ENCODE results near the gene TMC1. TPM values are rescaled to one million over a fixed set of nuclear protein-coding genes. Genes with fewer than 3 reads are reported as not detected.

Gene TMC1
- total and polyA plus RNA-seq, 2 of the 13 experiments (the other 11 are each of a cell fraction or from before 2014, with no cell fraction given): 0.02 to 0.03 TPM

- TF ChIP-seq ZFX (CRISPR knock-in tag; IDR thresholded peaks at IDR 0.05; ENCODE audit: low read depth) (peak; percentile 52; the same call in 1 of the 2 replicates), DR1 (CRISPR knock-in tag; IDR thresholded peaks at IDR 0.05) (no peak), ASH2L (IDR thresholded peaks at IDR 0.05; ENCODE audit: insufficient read length, low read depth, low read length) (peak; percentile 9), ZNF547 (CRISPR knock-in tag; IDR thresholded peaks at IDR 0.05) (no peak), ATF6 (CRISPR knock-in tag; conservative IDR thresholded peaks at IDR 0.05) (no peak), RARA (CRISPR knock-in tag; IDR thresholded peaks at IDR 0.05) (peak; percentile 48; the same call in 1 of the 2 replicates), ZNF564 (CRISPR knock-in tag; IDR thresholded peaks at IDR 0.05) (no peak), HMG20A (CRISPR knock-in tag; IDR thresholded peaks at IDR 0.05; ENCODE audit: borderline replicate concordance) (no peak)
Measured at GRCh38 chr9:72827950-72828731, 306.7 kb downstream of the TMC1 start (continued).

GRCh38 chr9:72834994-72835393, 313.6 kb downstream of the TMC1 start:
- in situ Hi-C loops (cut with HindIII; ENCODE audit: extremely low pct_ligation_motif_present, low pct_unique_long_range_greater_than_20kb): loop anchor here (10.0 kb wide), 1 partner anchor 470 kb away; the partner anchor contains the start of gene ZFAND5
- Histone ChIP-seq H3K27me3 (ENCODE audit: control insufficient read depth in 1 of 2, insufficient read depth in 2 of 2, low read length in 2 of 2) (no peaks in the 10 kb centered on the region), H3K79me2 (ENCODE audit: insufficient read depth, low read length) (no peaks in the 10 kb centered on the region), H3K9me3 (ENCODE audit: low read length) (no peaks in the 10 kb centered on the region), H3K4me1 (ENCODE audit: insufficient read depth, low read length) (peaks cover 54% of the 10 kb centered on the region), H4K20me1 (ENCODE audit: insufficient read depth, low read length) (no peaks in the 10 kb centered on the region), H2AFZ (ENCODE audit: low read length) (no peak overlapping the region), H3K9ac (ENCODE audit: insufficient read depth, low read depth, low read length) (no peak overlapping the region), H3K36me3 (replicated peaks in 1 of 2; ENCODE audit: control insufficient read depth in 1 of 2, insufficient read depth in 2 of 2, low read length in 2 of 2) (no peaks in the 10 kb centered on the region), H3K27ac (ENCODE audit: extremely low read length, insufficient read depth, low read length) (peak overlapping the region; percentile 52), H3K4me3 (replicated peaks in 1 of 3; ENCODE audit: insufficient read depth in 1 of 3, low read depth in 2 of 3, low read length in 3 of 3) (peak overlapping the region in 1 of 3 experiments; percentile 13; a peak in 1 of 6 replicates), H3K4me2 (ENCODE audit: low read depth, low read length) (peak overlapping the region; percentile 52)
- peak; percentile 82 for ATAC-seq
- no TSS peak for BruUV-seq (replicated peaks)
- WGBS (ENCODE audit: low lambda C conversion rate): 0% methylated on average over 1 of the region's 1 CpG
- ChIA-PET CTCF (ENCODE audit: low intra/inter-chr PET ratio, low total read pairs) (no interaction called here), POLR2A (interaction anchor here (0.9 to 1.5 kb wide), 2 partner anchors 23 to 470 kb away, joined by 3 to 5 read pairs; partner anchors contain the start of gene ZFAND5)
- peak; percentile 82 for DNase-seq (ENCODE audit: low spot score)
- peak; percentile 91 for FAIRE-seq
- intact Hi-C loops (cut with micrococcal nuclease; ENCODE audit: unreplicated experiment): no loop called here
- TF ChIP-seq ATF6 (CRISPR knock-in tag; conservative IDR thresholded peaks at IDR 0.05) (no peak), POGZ (CRISPR knock-in tag; IDR thresholded peaks at IDR 0.05) (peak; percentile 75), HDAC1 (CRISPR knock-in tag; IDR thresholded peaks at IDR 0.05) (no peak), GATA4 (IDR thresholded peaks at IDR 0.05; ENCODE audit: borderline replicate concordance, low read depth) (no peak), ZNF235 (CRISPR knock-in tag; IDR thresholded peaks at IDR 0.05; ENCODE audit: borderline replicate concordance) (no peak), ZNF652 (CRISPR knock-in tag; IDR thresholded peaks at IDR 0.05; ENCODE audit: borderline replicate concordance, low read depth) (no peak), CBFB (CRISPR knock-in tag; IDR thresholded peaks at IDR 0.05) (no peak), ZSCAN31 (CRISPR knock-in tag; IDR thresholded peaks at IDR 0.05; ENCODE audit: low read depth) (no peak), CREM (IDR thresholded peaks at IDR 0.05) (peak; percentile 53; the same call in 1 of the 2 replicates), CREM (CRISPR knock-in tag; IDR thresholded peaks at IDR 0.05) (no peak), FIP1L1 (IDR thresholded peaks at IDR 0.05; ENCODE audit: borderline replicate concordance, insufficient read depth, low read depth, low read length) (no peak), MZF1 (CRISPR knock-in tag; IDR thresholded peaks at IDR 0.05; ENCODE audit: borderline replicate concordance) (no peak)

All from HepG2 (cell line).